GM19043 (cell line): ENCODE results near the gene GYS2.
"Not testable (repeated sequence)": the region's sequence is repeated elsewhere in the genome, so short reads cannot be mapped to it uniquely, and the experiment has no call there.

Source experiments
- ATAC-seq: cut with Tn5 transposase; IDR thresholded peaks from one replicate; pipeline ENCODE4 v1.9.1; 2021; ENCODE audit warnings: low read depth; ENCODE audit not compliant: unreplicated experiment

GYS2 gene

DNA sequence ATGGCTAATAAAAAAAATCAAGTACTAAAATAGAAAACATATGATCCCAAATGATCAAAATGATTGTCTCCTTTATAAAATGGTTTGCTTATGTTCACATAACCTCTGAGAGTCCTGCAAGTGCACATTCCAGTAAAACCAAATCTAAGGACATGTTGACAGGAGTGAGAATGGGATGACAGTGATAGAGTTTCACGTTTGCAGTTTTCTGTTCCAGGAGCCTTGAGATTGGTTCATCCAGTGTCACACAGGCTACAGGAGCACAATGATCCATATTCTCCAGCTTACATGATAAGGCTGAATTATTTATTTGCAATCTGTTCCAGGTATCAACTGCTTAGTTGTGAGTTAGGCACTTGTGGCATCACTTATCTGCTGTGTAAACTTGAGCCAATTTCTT is 1.5 kb upstream of the GYS2 start:
- ATAC-seq: no peak

DNA sequence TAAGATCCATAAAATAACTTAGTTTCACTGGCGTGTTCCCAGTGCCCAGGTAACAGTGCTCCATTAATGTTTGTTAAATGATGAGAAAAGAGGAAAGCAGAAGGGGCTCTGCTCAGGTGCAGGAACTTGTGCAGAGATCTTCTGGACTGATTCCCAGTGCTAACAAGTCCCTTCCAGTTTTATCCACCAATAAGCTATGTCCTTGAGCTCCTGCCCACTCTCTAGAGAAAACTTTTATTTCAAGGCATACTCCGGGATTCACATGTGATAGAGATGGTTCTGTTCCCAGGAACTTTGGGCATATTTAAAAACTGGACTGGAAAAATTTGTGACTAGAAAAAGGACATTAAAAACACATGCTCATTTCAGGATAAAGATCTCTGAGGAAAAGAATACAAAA is 1.9 kb downstream of the GYS2 start:
- no peak for ATAC-seq

DNA sequence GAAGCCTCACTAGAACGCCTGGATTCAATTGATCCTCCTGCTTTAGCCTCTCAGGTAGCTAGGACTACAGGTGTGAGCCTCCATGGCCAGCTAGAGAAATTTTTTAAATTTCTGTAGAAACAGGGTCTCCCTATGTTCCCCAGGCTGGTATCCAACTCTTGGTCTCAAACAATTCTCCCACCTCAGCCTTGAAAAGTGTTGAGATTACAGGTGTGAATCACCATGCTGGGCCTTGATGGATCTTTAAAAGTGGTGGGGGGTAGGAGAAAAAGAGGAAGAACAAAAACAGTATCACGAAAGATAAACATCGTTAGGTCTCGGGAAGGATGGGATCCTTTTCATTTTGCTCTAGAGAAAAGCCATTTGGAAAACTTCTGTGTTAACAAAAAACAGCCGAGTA is 4.5 kb downstream of the GYS2 start:
- no peak for ATAC-seq

DNA sequence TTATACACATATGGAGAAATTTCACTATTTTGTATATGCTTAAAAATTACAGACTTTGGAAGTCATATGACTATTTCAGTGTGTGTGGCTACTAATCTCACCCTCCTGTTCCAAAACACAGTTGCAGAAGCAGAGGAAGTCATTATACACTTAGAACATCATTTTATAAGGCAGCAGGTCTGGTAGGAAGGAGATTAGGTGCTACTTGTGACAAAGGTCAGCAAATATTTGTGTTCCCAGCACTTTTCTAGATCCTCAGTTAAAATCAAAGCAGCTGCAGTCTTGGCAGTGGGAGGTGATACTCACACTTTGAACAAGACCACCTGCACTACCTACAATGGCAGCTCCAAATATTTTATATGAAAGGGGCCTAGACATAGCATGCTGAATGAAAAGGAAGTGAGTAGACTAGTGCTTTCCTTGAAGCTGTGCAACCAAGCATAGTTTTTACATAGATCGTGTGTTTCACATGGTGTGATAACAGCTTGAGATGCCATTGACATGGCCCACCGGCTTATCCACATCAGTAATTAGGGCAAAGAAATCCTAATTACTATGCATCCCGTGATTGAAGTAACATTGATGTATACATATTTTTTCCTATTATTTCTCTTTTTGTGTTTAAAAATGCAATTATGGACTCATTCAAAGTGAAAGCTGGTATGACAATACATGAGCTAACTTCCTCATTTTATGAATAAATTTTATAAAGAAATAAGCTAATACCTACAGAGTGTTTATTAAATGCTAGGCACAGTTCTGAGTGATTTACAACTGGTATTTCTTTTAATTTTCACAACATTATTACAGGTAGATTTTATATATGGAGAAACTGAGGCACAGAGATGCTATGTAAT is 5.3 kb downstream of the GYS2 start:
- no peak for ATAC-seq

DNA sequence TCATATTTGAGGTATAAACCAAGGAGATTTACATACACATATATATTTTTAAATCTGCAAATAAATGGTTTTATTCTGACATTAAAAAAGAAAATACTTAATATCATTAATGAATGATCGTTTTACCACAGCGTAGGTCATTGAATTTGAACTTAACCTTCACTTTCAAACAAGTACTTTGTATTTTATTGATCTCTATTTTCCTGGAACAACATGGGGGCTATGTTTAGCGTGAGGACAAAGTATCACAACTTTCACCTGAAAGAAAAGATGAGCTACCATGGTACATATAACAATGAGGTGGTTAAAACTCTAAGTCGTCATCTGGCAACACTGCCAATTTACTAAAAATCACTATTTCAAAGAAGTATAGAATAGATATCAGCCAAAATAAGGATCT is 6.0 kb downstream of the GYS2 start:
- no peak for ATAC-seq

DNA sequence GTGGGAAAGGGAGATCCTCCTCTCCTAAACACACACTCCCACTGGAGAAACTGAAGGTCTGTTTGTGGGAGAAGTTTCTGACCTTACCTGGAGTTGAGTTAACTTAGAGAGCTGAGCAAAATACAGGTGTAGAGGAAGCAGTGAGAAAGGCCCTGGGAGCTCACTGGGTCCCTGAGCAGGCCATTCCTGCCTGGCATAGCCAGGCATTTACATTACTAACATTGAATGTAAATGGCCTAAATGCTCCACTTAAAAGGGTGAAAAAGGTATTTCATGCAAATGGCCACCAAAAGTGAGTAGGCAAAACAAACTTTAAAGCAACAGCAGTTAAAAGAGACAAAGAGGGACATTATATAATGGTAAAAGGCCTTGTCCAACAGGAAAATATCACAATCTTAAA is 9.3 kb downstream of the GYS2 start:
- not testable (repeated sequence) for ATAC-seq

DNA sequence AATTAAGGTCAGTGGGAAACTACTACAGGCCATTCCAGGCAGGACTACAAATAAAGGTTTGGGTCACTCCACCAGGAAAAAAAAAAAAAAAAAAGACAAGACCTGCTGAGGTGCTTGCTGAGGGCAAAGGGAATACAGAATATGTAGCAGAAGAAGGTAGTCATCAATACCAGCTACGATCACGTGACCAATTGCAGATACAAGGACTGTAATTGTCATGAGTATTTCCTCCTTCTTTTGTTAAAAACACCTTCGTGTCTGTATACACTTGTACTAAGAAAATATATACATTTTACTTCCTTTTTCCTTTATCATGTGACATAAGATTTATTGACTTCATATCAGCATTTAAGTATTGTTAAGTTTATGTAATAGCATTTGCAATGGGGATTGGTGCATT is 19.2 kb downstream of the GYS2 start:
- ATAC-seq: no peak

DNA sequence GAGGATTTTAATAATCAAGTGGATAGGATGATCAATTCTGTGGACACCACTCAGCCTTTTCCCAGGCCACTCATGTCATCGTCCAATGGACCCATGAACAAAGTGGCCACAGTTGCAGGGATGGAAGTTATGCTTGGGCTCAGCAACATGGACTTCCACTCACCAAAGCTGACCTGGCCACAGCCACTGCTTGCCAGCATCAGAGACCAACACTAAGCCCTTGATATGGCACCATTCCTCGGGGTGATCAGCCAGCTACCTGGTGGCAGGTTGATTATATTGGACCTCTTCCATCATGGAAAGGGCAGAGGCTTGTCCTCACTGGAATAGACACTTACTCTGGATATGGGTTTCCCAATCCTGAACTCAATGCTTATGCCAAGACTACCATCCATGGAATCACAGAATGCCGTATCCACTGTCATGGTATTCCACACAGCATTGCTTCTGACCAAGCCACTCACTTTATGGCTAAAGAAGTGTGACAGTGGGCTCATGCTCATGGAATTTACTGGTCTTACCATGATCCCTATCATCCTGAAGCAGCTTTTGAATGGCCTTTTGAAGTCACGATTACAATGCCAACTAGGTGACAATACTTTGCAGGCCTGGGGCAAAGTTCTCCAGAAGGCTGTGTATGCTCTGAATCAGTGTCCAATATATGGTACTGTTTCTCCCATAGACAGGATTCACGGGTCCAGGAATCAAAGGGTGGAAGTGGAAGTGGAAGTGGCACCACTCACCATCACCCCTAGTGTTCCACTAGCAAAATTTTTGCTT is 20.1 kb downstream of the GYS2 start:
- not testable (repeated sequence) for ATAC-seq

DNA sequence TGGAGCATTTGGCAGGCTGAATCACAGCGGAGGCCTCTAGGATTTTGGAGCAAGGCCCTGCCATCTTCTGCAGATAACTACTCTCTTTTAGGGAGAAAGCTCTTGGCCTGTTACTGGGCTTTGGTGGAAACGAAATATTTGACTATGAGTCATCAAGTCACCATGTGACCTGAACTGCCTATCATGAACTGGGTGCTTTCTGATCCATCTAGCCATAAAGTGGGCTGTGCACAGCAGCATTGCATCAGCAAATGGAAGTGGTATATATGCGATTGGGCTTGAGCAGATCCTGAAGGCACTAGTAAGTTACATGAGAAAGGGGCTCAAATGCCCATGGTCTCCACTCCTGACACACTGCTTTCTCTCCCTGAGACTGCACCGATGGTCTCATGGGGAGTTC is 21.1 kb downstream of the GYS2 start:
- ATAC-seq: no peak

DNA sequence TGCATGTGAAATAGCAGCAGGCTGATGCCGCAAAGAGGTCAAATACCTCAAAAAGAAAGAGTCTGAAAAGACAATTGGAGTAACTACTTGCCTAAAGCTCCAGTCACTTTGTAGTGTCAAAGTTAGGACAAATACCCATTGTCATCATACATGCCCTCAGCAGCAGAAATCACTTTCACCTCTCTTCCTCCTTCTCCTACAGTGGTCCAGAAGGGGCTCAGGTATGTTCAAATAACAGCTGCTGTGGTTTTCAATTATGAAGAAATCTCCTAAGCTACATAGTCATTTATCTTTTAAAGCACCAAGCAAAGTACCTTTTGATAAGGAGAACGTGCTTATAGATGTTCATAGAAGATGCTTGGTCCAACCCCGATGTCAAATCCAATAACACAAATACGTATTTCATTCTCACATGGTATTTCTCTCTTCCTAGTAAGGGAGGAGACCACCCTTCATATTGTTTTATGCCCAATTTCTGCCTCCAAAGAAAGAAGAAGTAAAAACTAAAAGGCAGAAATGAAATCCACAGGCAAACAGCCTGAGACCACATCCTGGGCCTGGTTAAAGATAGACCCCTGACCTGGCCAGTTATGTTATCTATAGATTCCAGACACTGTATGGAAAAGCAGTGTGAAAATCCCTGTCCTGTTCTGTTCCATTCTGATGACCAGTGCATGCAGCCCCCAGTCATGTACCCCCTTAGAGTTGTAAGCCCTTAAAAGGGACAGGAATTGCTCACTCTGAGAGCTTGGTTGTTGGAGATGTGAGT is 23.7 kb downstream of the GYS2 start:
- no peak for ATAC-seq

DNA sequence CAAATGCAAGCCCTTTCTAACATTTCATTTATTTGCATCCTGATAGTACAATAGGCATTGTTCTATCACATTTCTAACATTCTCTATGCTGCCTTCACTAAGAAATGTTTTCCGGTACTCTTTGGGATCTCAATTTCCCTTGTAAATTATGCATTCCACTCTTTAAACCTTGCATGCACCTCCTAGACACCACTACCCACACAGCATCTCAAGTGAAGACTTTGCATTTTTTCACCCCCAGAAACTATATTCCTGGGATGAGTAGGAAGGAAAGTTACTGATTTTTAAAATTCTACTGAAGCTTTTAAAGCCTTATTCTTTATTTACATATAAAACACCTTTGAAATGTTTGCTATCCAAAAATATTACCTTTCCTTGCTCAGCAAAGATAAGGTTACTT is 27.1 kb downstream of the GYS2 start:
- ATAC-seq: no peak

DNA sequence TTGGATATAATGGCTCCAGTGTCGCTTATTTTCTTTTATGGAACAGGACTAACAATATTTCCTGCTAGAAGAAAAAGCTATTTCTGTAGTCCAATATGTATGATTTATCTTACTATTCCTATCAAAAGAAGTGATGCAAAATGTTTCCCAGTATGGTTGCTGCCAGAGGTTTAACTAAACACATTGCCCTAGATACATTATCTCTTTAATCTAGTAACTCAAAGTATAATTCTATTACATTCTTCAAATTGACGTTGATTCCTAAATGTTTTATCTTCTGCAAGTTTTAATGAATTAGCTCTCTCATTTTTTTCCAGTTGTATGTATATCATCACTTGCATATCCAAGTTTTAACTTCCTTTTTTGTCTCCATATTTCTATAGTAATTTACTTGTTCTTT is 28.2 kb downstream of the GYS2 start:
- ATAC-seq: no peak

DNA sequence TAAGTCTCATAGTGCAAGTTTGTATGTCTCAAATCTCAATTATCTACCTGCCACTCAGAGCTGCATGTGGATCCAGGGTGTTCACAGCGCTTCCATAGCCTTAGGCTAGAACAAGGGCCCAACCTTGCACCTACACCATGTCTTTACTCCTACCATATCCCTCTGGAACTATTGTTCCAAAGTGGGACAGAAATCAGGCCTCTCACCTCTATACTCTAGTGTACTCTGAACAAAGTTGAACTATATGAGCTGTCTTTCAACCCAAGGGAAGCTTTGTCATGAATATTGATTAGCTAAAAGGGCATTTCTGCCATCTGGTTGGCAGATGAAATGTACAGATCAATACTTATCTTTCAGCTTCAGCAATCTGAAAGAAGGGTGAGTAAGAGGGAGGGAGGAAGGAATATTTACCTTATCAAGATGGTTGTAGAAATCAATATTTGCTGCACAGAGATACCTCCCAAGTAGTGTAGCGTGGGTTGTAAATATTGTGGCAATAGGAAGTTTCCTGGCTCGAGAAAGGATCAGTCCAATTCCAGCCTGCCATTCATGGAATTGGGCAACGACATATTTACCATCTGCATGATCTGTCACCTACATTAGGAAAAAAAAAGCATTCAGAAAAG is 30.8 kb downstream of the GYS2 start:
- no peak for ATAC-seq

DNA sequence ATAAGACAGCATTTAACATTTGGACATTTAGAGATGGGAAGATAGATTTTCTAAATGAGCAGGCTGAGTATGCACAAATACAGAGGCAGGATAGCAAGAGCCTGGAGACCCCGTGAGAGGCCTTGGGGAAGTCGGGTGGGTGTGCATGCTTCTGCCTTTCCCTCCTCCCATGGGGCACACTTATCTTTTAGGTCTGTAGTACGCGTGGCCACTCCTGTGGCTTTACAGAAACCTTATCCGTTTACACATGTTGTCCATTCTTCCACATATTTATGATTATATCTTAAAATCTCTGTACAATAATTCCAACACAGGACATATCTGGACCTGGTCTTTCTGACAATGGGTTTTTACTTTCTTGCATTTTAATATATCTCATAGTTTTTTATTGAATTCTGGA is 33.6 kb downstream of the GYS2 start:
- no peak for ATAC-seq

DNA sequence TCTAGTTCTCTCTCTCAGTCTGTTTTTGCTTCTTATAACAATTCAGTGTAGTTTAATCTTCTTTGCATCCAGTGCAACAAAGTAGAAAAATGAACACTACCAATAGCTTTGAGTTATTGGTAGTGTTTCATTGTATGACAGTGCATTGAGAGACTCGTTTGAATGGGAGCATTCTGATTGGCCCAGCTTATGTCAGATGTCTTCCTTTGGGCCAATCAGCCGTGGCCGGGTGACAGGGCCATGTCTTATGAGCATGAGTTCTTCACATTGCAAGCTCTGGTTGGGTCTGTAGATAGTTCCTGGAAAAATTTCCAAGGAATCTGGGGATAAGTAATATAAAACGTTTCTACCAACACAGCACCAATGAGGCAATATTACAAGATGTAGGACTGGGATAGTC is 36.5 kb downstream of the GYS2 start:
- no peak for ATAC-seq

DNA sequence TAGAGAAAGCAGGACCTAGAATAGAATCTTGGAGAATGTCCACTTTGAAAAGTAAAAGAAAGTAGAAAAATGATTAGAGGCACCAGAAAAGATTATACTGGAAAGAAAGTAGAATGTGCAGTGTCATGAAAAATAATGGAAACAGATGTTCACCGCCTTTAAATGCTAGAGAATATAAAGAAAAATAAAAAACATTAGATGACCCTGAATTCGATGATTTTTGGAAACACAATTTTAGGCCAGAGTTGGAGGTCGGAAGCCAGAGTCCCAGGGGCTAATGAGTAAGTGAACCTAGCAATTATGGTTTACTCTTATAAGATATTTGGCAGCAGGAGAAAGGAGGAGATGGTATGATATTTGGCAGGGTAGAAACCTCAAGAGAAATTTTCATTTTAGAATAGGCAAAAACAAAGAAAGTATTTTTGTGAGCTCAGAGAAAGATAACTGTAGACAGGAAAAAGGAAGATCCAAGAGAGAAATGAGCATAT is 37.7 kb downstream of the GYS2 start:
- no peak for ATAC-seq

DNA sequence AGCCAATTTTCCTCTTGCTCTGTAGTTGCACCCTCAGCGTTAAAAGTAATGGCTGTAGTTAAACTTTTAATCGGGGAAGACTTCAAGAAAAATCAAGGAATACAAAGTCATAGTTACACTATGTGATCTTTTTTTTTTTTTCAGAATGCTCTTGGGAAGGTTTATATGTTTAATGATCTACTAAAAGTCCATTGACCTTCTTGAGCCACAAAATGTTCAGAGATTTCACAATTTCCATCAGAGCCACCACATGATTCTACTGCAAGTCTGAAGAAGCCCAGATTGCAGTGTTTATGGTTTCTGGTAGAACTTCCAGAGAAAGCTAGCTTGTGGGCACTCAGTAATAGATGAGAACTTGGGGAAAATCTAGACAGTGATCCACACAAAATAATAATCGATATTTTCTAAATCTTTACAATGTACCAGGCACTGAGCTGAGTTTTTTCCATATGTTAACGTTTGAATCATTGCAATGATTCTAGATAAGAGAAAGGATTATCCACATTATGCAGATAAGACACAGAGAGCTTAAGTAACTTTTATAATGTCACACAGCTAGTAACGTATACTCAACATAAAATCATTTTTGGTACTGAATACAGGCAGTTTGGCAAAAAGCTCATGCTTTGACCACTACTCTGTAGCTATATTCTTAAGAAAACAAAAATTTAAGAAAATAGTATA is 38.3 kb downstream of the GYS2 start:
- no peak for ATAC-seq

DNA sequence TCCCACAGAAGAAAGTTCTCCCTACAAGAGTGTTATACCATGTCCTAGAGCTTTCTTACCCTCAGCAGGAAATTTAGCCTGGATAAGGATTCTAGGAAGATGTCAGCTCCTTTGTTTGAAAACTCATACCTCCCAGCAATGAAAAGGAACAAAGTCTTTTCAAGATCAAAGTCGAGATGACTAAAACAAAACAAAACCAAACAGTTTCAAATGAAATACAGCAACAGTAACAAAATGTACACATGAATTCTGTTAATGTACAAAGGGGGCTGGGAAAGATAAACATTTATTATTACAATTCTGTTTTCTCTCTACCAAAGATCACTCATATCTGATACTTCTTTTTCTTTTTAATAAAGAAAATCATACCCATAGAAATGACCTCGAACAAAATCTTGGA is 41.8 kb downstream of the GYS2 start:
- no peak for ATAC-seq

DNA sequence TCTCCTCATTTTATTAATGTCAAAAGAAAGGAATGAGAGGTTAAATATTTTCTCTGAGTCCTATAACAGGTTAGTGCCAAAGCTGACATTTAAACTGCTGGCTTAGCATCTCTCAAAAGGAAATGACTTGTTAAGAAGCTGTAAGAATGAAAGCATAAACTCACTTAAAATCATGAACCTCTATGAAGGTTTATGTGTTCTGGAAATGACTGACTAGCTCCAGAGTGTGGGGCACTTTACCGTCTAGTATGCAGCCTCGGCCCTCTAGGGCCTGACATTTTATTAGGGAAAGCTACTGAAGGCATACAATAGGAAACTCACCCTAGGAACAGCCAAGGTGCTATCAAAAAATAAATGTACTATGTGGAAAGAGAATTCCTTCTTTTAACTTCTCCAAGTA is 43.5 kb downstream of the GYS2 start:
- no peak for ATAC-seq
